Stomach (tissue), 9 donors: ENCODE measurements around the gene ADGRG4. TPM values are rescaled to one million over a fixed set of nuclear protein-coding genes. Genes with fewer than 3 reads are reported as not detected.

Experiments used
- DNase-seq, 2 donors: peaks; one replicate each; pipeline versions ENCODE4 v3.0.0 to v3.0.0-alpha.2; 2013 to 2019
- H3K27ac ChIP-seq, 5 donors: fragments of 200-600 bp in 4 of 5; sonication (generic) in 4 of 5; one replicate each; pipeline ENCODE4 v1.5.1; 2013 to 2019; ENCODE audit warnings: mild to moderate bottlenecking in 1 of 5, moderate library complexity in 1 of 5
- H3K27me3 ChIP-seq, 3 donors: fragments of 200-600 bp; sonication (generic); one replicate each; pipeline ENCODE4 v1.5.1; 2017 to 2019; ENCODE audit warnings: mixed run types in 1 of 3
- H3K36me3 ChIP-seq, 4 donors: fragments of 200-600 bp; sonication (generic); 1 replicate in 3 of 4; 2 replicates in 1 of 4; pipeline ENCODE4 v1.5.1; 2016 to 2019
- H3K4me1 ChIP-seq, 4 donors: fragments of 200-600 bp; sonication (generic); one replicate each; pipeline ENCODE4 v1.5.1; 2016 to 2019
- H3K4me3 ChIP-seq, 4 donors: fragments of 200-600 bp; sonication (generic) in 3 of 4; one replicate each; pipeline ENCODE4 v1.5.1; 2016 to 2019; ENCODE audit warnings: mild to moderate bottlenecking in 1 of 4
- H3K9me3 ChIP-seq, 4 donors: fragments of 200-600 bp; sonication (generic); one replicate each; pipeline ENCODE4 v1.5.1; 2016 to 2019
- CTCF ChIP-seq, 7 experiments: fragments of 450-650 bp in 4 of 7; fragments of 200-600 bp in 3 of 7; sonication (generic) in 3 of 7; IDR thresholded peaks; one replicate each; pipeline ENCODE4 v1.5.1; 2016 to 2019; ENCODE audit warnings: antibody characterized with exemption in 7 of 7, control low read depth in 2 of 7, mild to moderate bottlenecking in 1 of 7
- EP300 ChIP-seq: sonication (generic); formaldehyde crosslinking; IDR thresholded peaks from one replicate; pipeline ENCODE4 v1.6.1; 2017; ENCODE audit warnings: antibody characterized with exemption
- POLR2A ChIP-seq, 4 donors: fragments of 450-650 bp; IDR thresholded peaks; one replicate each; pipeline ENCODE4 v1.6.1; 2016; ENCODE audit warnings: antibody characterized with exemption in 4 of 4, control low read depth in 2 of 4, mild to moderate bottlenecking in 1 of 4, moderate library complexity in 1 of 4
- POLR2AphosphoS5 ChIP-seq, 3 donors: sonication (generic); formaldehyde crosslinking; IDR thresholded peaks; one replicate each; pipeline ENCODE4 v1.6.1; 2016; ENCODE audit warnings: antibody characterized with exemption in 3 of 3
- WGBS, 5 donors: extraction: QIAGEN DNeasy Blood & Tissue Kit in 3 of 5; methylation state at CpG; one replicate each; pipeline versions ENCODE4 v1.1.5 to v1.1.7; 2013 to 2018; 5-methylcytosine and 5-hydroxymethylcytosine counted together
- intact Hi-C: fragments of 100-400 bp; cut with DNase I; formaldehyde crosslinking; loops from one replicate; pipeline ENCODE4 v1.15.1; 2023; ENCODE audit warnings: low total_unique reads
- polyA plus RNA-seq, 3 donors: library from polyadenylated mRNA; stranded (reverse); fragments of 200-250 nt; gene quantifications; one replicate each; pipeline ENCODE4 v1.2.3, GENCODE V29; 2013
- total RNA-seq, 5 donors: library from RNA; depleted of rRNA; stranded (reverse); fragments of >200 nt; gene quantifications; one replicate each; pipeline versions ENCODE4 v1.1.0 to v1.2.3, GENCODE V29; 2014 to 2016
- donor health status: healthy with polysubstance abuse.
- donor health status: Bipolar disorder and iron deficiency.
- donor health status: healthy.

ADGRG4 gene
- total and polyA plus RNA-seq, 8 donors, result under 0.01 to 1.8 (median 0.42) TPM; not detected in 4

GRCh38 chrX:136347706-136348105 is 46.9 kb downstream of the ADGRG4 start:
- Histone ChIP-seq H3K27me3 (no peaks in the 10 kb centered on the region), H3K36me3 (no peaks in the 10 kb centered on the region), H3K27ac (no peak overlapping the region), H3K4me1 (no peaks in the 10 kb centered on the region), H3K9me3 (no peaks in the 10 kb centered on the region), H3K4me3 (no peak overlapping the region)
- 44 to 90% (median 75%) methylated on average over 1 of the region's 1 CpG for WGBS, 5 donors
- intact Hi-C loops, result no loop called here
- no peak for TF ChIP-seq POLR2AphosphoS5 (IDR thresholded peaks at IDR 0.05)
- no peak for TF ChIP-seq POLR2A (IDR thresholded peaks at IDR 0.05)
- no peak for TF ChIP-seq EP300
- no peak for TF ChIP-seq CTCF (IDR thresholded peaks at IDR 0.05)
- DNase-seq, result no peak

- no peak for TF ChIP-seq CTCF (IDR thresholded peaks at IDR 0.05)
- no peak for TF ChIP-seq EP300
- TF ChIP-seq POLR2AphosphoS5 (IDR thresholded peaks at IDR 0.05), result no peak
- TF ChIP-seq POLR2A (IDR thresholded peaks at IDR 0.05), result no peak
- DNase-seq, result no peak
- Histone ChIP-seq H3K36me3 (no peaks in the 10 kb centered on the region), H3K27me3 (peaks cover 0 to 4% (median 0%) of the 10 kb centered on the region in 3 donors), H3K27ac (no peak overlapping the region), H3K4me3 (no peak overlapping the region), H3K4me1 (no peaks in the 10 kb centered on the region), H3K9me3 (no peaks in the 10 kb centered on the region)
- intact Hi-C loops, result no loop called here
- 67 to 84% (median 69%) methylated on average over 4 of the region's 4 CpGs for WGBS, 5 donors
These were observed 52.8 kb downstream of the ADGRG4 start for GRCh38 chrX:136353526-136354093.

GRCh38 chrX:136354201-136354600 is 53.4 kb downstream of the ADGRG4 start:
- Histone ChIP-seq H3K9me3 (no peaks in the 10 kb centered on the region), H3K27ac (no peak overlapping the region), H3K36me3 (no peaks in the 10 kb centered on the region), H3K4me1 (no peaks in the 10 kb centered on the region), H3K4me3 (no peak overlapping the region), H3K27me3 (peaks cover 0 to 4% (median 0%) of the 10 kb centered on the region in 3 donors)
- WGBS, 5 donors, result 68 to 90% (median 74%) methylated on average over 4 of the region's 4 CpGs
- intact Hi-C loops, result no loop called here
- TF ChIP-seq POLR2AphosphoS5 (IDR thresholded peaks at IDR 0.05), result no peak
- no peak for TF ChIP-seq CTCF (IDR thresholded peaks at IDR 0.05)
- no peak for TF ChIP-seq EP300
- no peak for TF ChIP-seq POLR2A (IDR thresholded peaks at IDR 0.05)
- DNase-seq, result no peak

DNA sequence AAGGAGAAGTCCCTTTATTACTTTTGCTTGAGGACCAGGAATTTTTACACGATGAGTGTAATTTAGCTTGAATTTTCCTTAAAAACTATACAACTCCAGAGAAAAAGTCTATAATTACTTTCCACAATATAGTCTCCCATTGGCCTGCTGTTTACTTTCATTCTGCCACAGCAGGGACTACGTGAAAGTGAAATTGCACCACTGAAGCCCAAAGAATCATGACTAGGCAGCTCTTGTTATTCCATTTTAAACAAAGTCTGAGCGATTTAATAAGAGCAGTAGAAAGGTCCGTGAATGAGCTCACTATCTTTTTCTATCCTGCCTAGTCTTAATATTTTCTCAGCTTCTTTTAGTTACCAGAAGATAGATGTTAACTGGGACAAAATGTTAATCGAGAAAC is 68.6 kb downstream of the ADGRG4 start:
- TF ChIP-seq POLR2A (IDR thresholded peaks at IDR 0.05) (no peak), POLR2AphosphoS5 (IDR thresholded peaks at IDR 0.05) (no peak), EP300 (no peak)
- no peaks in the 10 kb centered on the region for H3K4me1 ChIP-seq
- no peak overlapping the region for H3K27ac ChIP-seq
- H3K27me3 ChIP-seq, result peaks cover 0 to 2% (median 0%) of the 10 kb centered on the region in 3 donors
- intact Hi-C loops, result no loop called here
- no peaks in the 10 kb centered on the region for H3K36me3 ChIP-seq
- no peak for DNase-seq
- H3K4me3 ChIP-seq, result no peak overlapping the region
- no peaks in the 10 kb centered on the region for H3K9me3 ChIP-seq
- WGBS, 5 donors, result 62 to 74% (median 71%) methylated on average over 5 of the region's 5 CpGs

GRCh38 chrX:136376713-136377112 is 76.0 kb downstream of the ADGRG4 start:
- H3K9me3 ChIP-seq, result peaks cover 0 to 6% (median 0%) of the 10 kb centered on the region in 4 donors
- no peak for DNase-seq
- H3K36me3 ChIP-seq, result no peaks in the 10 kb centered on the region
- peaks cover 0 to 4% (median 0%) of the 10 kb centered on the region in 3 donors for H3K27me3 ChIP-seq
- no peak overlapping the region for H3K27ac ChIP-seq
- TF ChIP-seq POLR2A (IDR thresholded peaks at IDR 0.05) (no peak), CTCF (IDR thresholded peaks at IDR 0.05) (no peak), POLR2AphosphoS5 (IDR thresholded peaks at IDR 0.05) (no peak), EP300 (no peak)
- WGBS, 5 donors, result 74 to 81% (median 80%) methylated on average over 5 of the region's 5 CpGs
- no peak overlapping the region for H3K4me3 ChIP-seq
- intact Hi-C loops, result no loop called here
- no peaks in the 10 kb centered on the region for H3K4me1 ChIP-seq
